A549 (cell line): ENCODE measurements around the gene KRT6B.

Experiments
- CTCF ChIP-seq: fragments of >200 bp; sonication (Bioruptor Twin); formaldehyde crosslinking; IDR thresholded peaks from 3 replicates; pipeline ENCODE4 v1.5.1; 2016
- JUN ChIP-seq, 2 experiments: fragments of >200 bp; sonication (Bioruptor Twin); formaldehyde crosslinking; IDR thresholded peaks; 2 replicates in 1 of 2; 3 replicates in 1 of 2; pipeline ENCODE4 v1.6.1; 2016 to 2017
- MAFK ChIP-seq: fragments of 450-650 bp; IDR thresholded peaks from 2 replicates; pipeline ENCODE4 v1.6.1; 2014; ENCODE audit not compliant: partially characterized antibody
- POLR2A ChIP-seq: IDR thresholded peaks from 2 replicates; pipeline ENCODE4 v1.6.1; 2012; ENCODE audit warnings: mild to moderate bottlenecking, low read length
- RFX5 ChIP-seq: fragments of 450-650 bp; IDR thresholded peaks from 2 replicates; pipeline ENCODE4 v1.7.1; 2014; ENCODE audit warnings: antibody characterized with exemption, mild to moderate bottlenecking, moderate library complexity
- TF ChIP-seq, protein P1 (sequence below): fragments of >200 bp; sonication (Bioruptor Twin); formaldehyde crosslinking; IDR thresholded peaks from 3 replicates; pipeline ENCODE4 v1.6.1; 2016

GRCh38 chr12:52402377-52402776 is 49.6 kb downstream of the KRT6B start:
- TF ChIP-seq MAFK (no peak), JUN (IDR thresholded peaks at IDR 0.05) (no peak), CTCF (no peak), POLR2A (no peak), RFX5 (no peak)
- TF ChIP-seq, protein P1, sequence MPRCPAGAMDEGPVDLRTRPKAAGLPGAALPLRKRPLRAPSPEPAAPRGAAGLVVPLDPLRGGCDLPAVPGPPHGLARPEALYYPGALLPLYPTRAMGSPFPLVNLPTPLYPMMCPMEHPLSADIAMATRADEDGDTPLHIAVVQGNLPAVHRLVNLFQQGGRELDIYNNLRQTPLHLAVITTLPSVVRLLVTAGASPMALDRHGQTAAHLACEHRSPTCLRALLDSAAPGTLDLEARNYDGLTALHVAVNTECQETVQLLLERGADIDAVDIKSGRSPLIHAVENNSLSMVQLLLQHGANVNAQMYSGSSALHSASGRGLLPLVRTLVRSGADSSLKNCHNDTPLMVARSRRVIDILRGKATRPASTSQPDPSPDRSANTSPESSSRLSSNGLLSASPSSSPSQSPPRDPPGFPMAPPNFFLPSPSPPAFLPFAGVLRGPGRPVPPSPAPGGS: no peak
